SK-N-MC (cell line): ENCODE data around the gene NLRP10.

ENCODE experiments used
- EZH2 ChIP-seq: fragments of 200-600 bp; sonication (generic); IDR thresholded peaks from one replicate; pipeline ENCODE4 v1.6.1; 2017; ENCODE audit warnings: antibody characterized with exemption
- FOXP2 ChIP-seq: optimal IDR thresholded peaks from 2 replicates; pipeline ENCODE3; 2011; ENCODE audit warnings: mild to moderate bottlenecking, moderate library complexity; ENCODE audit not compliant: insufficient read depth; ENCODE audit errors: extremely low read length, control extremely low read depth
- POLR2AphosphoS5 ChIP-seq: IDR thresholded peaks from 2 replicates; pipeline ENCODE4 v1.6.1; 2012; ENCODE audit warnings: mild to moderate bottlenecking, low read depth, low read length, borderline replicate concordance

- TF ChIP-seq POLR2AphosphoS5 (no peak), EZH2 (no peak), FOXP2 (no peak)
These were observed 23.6 kb downstream of the NLRP10 start, which contains the start of gene OR10A3 for GRCh38 chr11:7941608-7942007.
